ENCODE results near the gene TRIM31. TPM values are rescaled to one million over a fixed set of nuclear protein-coding genes. Genes with fewer than 3 reads are reported as not detected.

Gene TRIM31, protein sequence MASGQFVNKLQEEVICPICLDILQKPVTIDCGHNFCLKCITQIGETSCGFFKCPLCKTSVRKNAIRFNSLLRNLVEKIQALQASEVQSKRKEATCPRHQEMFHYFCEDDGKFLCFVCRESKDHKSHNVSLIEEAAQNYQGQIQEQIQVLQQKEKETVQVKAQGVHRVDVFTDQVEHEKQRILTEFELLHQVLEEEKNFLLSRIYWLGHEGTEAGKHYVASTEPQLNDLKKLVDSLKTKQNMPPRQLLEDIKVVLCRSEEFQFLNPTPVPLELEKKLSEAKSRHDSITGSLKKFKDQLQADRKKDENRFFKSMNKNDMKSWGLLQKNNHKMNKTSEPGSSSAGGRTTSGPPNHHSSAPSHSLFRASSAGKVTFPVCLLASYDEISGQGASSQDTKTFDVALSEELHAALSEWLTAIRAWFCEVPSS
- total RNA-seq: under 1 TPM in 1 of 2 donors, not detected in 1; 0.32 TPM

DNA sequence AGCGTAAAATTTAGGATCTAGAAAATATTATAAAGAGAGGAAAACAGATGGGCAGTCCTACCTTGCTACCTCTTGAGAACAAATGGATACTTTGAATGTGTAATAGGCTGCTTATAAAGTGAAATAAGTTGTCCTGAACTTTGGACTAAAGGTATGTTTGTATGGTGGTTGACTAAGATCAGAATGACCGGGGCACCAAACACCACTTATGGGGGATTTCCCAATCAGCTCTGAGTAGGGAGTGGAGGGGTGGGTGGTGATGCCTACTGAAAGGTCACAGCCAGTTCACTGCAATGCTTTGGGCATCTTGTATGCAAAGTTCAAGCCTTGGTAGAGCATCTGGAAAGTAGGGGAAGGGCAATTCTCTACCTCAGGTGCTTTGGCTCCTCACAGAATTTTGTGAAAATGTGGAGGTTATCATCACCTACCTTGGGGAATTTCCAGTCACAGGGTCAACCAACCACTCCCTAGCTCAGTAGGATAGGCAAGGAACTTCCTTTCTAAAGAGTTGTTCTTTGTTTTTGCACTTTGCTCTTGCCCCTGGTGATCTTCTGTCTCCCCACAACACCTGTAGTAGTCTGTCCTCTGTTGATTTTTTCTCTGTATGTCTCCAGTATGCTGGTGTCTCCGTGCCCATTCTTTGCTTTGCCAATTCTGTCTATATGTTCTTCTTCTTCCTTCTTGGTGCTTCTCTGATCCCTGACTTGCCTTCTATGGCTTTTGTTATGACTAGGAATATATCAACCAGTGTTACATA, at the start of gene TRIM31:
Gene TRIM31, minus strand, starts transcription at position 88 of the 757 bp plus-strand sequence. CDS start 285 bp downstream, outside the sequence.
- 80% methylated on average over 3 of the region's 3 CpGs for WGBS
- Histone ChIP-seq H3K9me3 (no peaks in the 10 kb centered on the region), H3K4me3 (no peak within 1 kb of the TSS), H3K4me1 (replicated peaks) (no peaks in the 10 kb centered on the region), H3K36me3 (no peaks in the 10 kb centered on the region), H3K27ac (no peak within 1 kb of the TSS), H3K27me3 (replicated peaks; ENCODE audit: insufficient read depth) (peaks cover 3% of the 10 kb centered on the region)
- TF ChIP-seq POLR2AphosphoS5 (IDR thresholded peaks at IDR 0.05): no peak
- TF ChIP-seq, protein P1, sequence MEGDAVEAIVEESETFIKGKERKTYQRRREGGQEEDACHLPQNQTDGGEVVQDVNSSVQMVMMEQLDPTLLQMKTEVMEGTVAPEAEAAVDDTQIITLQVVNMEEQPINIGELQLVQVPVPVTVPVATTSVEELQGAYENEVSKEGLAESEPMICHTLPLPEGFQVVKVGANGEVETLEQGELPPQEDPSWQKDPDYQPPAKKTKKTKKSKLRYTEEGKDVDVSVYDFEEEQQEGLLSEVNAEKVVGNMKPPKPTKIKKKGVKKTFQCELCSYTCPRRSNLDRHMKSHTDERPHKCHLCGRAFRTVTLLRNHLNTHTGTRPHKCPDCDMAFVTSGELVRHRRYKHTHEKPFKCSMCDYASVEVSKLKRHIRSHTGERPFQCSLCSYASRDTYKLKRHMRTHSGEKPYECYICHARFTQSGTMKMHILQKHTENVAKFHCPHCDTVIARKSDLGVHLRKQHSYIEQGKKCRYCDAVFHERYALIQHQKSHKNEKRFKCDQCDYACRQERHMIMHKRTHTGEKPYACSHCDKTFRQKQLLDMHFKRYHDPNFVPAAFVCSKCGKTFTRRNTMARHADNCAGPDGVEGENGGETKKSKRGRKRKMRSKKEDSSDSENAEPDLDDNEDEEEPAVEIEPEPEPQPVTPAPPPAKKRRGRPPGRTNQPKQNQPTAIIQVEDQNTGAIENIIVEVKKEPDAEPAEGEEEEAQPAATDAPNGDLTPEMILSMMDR (IDR thresholded peaks at IDR 0.05): no peak
- TF ChIP-seq POLR2A (IDR thresholded peaks at IDR 0.05): no peak
- intact Hi-C loops (cut with DNase I): no loop called here
- no peak for DNase-seq (ENCODE audit: low spot score)

DNA sequence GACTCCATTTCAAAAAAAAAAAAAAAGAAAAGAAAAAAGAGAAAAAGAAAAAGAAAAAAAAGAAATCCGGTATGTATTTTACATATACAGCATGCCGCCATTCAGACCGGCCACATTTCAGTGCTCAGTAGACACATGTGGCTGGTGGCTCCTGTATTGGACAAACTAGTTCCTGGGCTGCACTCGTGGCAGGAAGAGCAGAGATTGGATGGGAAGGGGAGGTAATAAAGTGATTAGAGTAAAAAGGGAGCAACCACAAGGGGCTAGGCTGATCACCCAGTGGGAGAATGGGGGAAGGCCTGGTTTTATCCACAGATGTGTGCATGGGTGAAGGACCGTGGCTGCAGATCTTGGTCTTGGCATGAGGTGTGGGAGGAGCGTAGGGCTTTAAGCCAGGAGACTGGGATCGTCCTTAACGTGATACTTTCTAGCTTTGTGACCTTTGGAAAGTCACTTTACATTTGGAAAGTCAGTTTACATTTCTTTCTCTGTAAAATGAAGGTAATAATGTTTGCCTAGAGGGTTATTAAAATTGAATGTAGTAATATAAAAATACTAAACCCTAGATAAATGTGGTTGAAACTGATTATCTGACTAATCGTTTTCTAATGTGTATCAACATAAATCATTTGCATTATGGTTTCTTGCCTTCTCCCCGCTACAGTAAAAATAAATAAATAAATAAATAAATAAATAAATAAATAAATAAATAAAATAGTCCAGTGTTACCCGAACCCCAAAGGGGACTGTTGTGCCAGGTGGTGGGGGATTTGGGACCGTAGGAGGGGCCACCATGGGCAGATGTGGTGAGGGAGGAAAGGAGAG, 49.6 kb upstream of the TRIM31 start:
- intact Hi-C loops (cut with DNase I): no loop called here
- H3K4me3 ChIP-seq: no peak overlapping the region
- 74% methylated on average over 12 of the region's 12 CpGs for WGBS
- no peaks in the 10 kb centered on the region for H3K9me3 ChIP-seq
- H3K27me3 ChIP-seq (replicated peaks; ENCODE audit: insufficient read depth): peaks cover 2% of the 10 kb centered on the region
- no peak overlapping the region for H3K27ac ChIP-seq
- no peak for DNase-seq (ENCODE audit: low spot score)
- TF ChIP-seq POLR2A (IDR thresholded peaks at IDR 0.05) (no peak), POLR2AphosphoS5 (IDR thresholded peaks at IDR 0.05) (no peak)
- TF ChIP-seq, protein P1 (IDR thresholded peaks at IDR 0.05): no peak
- H3K4me1 ChIP-seq (replicated peaks): no peaks in the 10 kb centered on the region
- H3K36me3 ChIP-seq: no peaks in the 10 kb centered on the region

DNA sequence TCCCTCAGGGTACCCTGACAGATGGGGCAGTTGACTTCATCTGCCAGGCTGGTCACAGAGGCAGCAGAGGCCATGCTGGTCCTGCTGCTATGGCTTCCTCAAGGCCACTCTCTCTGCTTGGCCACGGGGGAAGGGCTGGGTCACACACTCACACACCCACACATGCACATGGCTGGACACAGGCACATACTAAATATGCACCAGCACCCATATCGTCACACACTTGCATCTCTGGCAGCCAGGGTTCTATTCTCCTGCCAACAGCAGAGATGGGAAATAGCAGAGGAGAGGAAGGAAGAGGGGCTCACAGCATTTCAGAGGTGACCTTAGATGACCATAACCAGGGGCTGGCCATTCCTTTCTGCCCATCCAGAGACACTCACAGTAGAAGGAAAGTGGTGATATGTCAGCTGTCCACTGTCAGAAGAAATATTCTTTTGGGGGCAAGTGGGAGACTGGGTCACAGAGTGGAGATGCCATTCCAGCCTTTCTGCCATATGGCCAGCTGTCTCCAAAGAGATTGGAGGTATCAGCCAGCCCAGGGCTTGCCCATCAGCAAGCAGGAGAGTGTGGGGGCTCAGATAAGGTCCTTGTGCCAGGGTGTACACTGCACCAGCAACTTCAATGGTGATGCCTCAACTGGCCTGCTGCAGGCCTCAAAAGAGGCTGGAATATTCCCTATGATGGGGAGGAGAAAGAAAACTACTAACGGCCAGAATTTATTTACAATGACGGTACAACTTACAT, 48.1 kb upstream of the TRIM31 start, which contains the start of gene TRIM10:
Gene TRIM10, minus strand, starts transcription at position 427 of the 747 bp plus-strand sequence. Its CDS starts 353 bp downstream, at position 74.
- H3K4me1 ChIP-seq (replicated peaks): no peaks in the 10 kb centered on the region
- no peaks in the 10 kb centered on the region for H3K9me3 ChIP-seq
- H3K36me3 ChIP-seq: no peaks in the 10 kb centered on the region
- TF ChIP-seq POLR2A (IDR thresholded peaks at IDR 0.05): no peak
- no peak for TF ChIP-seq POLR2AphosphoS5 (IDR thresholded peaks at IDR 0.05)
- TF ChIP-seq, protein P1 (IDR thresholded peaks at IDR 0.05): no peak
- WGBS: 84% methylated on average over 4 of the region's 4 CpGs
- H3K27ac ChIP-seq: no peak within 1 kb of the TSS
- peaks cover 2% of the 10 kb centered on the region for H3K27me3 ChIP-seq (replicated peaks; ENCODE audit: insufficient read depth)
- no peak within 1 kb of the TSS for H3K4me3 ChIP-seq
- intact Hi-C loops (cut with DNase I): no loop called here
- no peak for DNase-seq (ENCODE audit: low spot score)

DNA sequence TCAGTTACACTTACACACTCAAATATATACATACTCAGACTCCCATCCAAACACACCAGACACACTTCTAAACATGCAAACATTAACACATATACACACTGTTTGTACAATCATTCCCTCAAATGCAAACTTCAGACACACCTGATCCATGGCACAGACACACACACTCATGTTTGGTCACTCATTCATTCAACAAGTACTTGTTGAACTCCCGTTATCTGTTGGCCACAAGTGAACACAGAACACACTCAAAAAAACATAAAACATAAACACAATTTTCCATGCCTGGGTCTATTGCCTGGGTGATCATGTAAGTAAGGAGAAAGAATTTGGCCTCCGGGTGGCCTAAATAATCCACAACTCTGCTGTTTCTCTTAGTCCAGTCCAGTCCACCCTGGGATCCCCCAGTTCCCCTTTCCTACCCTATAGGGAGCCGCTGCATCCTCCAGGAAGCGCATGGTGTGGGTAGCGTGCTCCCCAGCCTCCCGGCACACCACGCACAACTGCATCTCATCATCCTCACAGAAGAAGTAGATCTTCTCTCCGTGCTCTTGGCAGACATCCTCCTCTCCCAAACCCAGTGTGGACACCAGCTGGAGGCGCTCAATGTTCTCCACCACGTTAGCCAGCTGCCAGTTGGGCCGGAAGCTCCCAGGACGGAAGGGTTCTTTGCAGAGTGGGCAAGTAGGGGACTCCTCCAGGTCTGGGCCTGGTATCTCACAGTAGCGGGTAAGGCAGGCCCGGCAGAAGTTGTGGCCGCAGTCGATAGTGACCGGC, 47.3 kb upstream of the TRIM31 start:
- Histone ChIP-seq H3K27me3 (replicated peaks; ENCODE audit: insufficient read depth) (peaks cover 2% of the 10 kb centered on the region), H3K4me3 (no peak overlapping the region), H3K4me1 (replicated peaks) (no peaks in the 10 kb centered on the region), H3K36me3 (no peaks in the 10 kb centered on the region), H3K27ac (no peak overlapping the region), H3K9me3 (no peaks in the 10 kb centered on the region)
- 90% methylated on average over 17 of the region's 17 CpGs for WGBS
- TF ChIP-seq, protein P1 (IDR thresholded peaks at IDR 0.05): no peak
- no peak for TF ChIP-seq POLR2AphosphoS5 (IDR thresholded peaks at IDR 0.05)
- TF ChIP-seq POLR2A (IDR thresholded peaks at IDR 0.05): no peak
- DNase-seq (ENCODE audit: low spot score): no peak
- intact Hi-C loops (cut with DNase I): no loop called here

All from prostate gland (tissue), 2 donors.